Motor neuron (in vitro differentiated cells): ENCODE measurements around the gene CA6. TPM values are rescaled to one million over a fixed set of nuclear protein-coding genes. Genes with fewer than 3 reads are reported as not detected.
"Not testable (repeated sequence)": the region's sequence is repeated elsewhere in the genome, so short reads cannot be mapped to it uniquely, and the experiment has no call there.

Source experiments
- ATAC-seq, 8 experiments: fragments of 200-7000 bp; cut with Tn5 transposase; replicated peaks in 6 of 8; 2 replicates each; pipeline ENCODE4 v1.8.0; 2021; ENCODE audit warnings: mild to moderate bottlenecking in 8 of 8, moderate library complexity in 8 of 8
- H3K27ac ChIP-seq, 2 donors: fragments of 250-450 bp; sonication (Bioruptor Pico); 2 replicates each; pipeline ENCODE4 v1.9.0; 2021; ENCODE audit warnings: antibody characterized with exemption in 2 of 2, mild to moderate bottlenecking in 2 of 2, moderate library complexity in 1 of 2
- H3K4me1 ChIP-seq, 2 donors: fragments of 250-450 bp; sonication (Bioruptor Pico); replicated peaks in 1 of 2; 2 replicates each; pipeline ENCODE4 v1.6.1; 2021; ENCODE audit warnings: antibody characterized with exemption in 2 of 2, mild to moderate bottlenecking in 2 of 2, moderate library complexity in 1 of 2
- H3K4me3 ChIP-seq, 5 donors: fragments of 250-450 bp; sonication (Bioruptor Pico); 2 replicates each; pipeline ENCODE4 v1.9.0; 2021; ENCODE audit warnings: antibody characterized with exemption in 5 of 5, mild to moderate bottlenecking in 5 of 5, moderate library complexity in 4 of 5
- whole genome bisulfite sequencing, 10 experiments: fragments of 450-650 bp; shearing (Covaris generic); methylation state at CpG; one replicate each; pipeline ENCODE4 v1.0.0; 2022; 5-methylcytosine and 5-hydroxymethylcytosine counted together
- in situ Hi-C, 9 experiments: fragments of 400-800 bp; cut with MboI; loops; one replicate each; pipeline ENCODE4 v1.15.0; 2021; ENCODE audit warnings: low sequenced_read_pairs in 9 of 9, low pct_unique_long_range_greater_than_20kb in 2 of 9; ENCODE audit not compliant: unreplicated experiment in 9 of 9
- total RNA-seq, 8 experiments: library from RNA; unstranded; fragments of 300-600 nt; gene quantifications; 2 replicates each; pipeline versions ENCODE4 v1.2.3 to v1.2.4, GENCODE V29; 2022

Gene CA6
- total RNA-seq, 8 experiments from 2014 or later, result 0.17 to 0.52 TPM; not detected in 6

- H3K27ac ChIP-seq, result no peak overlapping the region
- ATAC-seq, result no peak
- peaks cover 10 to 15% of the 10 kb centered on the region in 2 donors for H3K4me1 ChIP-seq
- 65 to 100% (median 91%) methylated on average over 3 to 16 of the region's 17 CpGs; no CpG with 5 or more reads in 2 of the 10 experiments for WGBS, 10 experiments
- H3K4me3 ChIP-seq, result no peak overlapping the region
- in situ Hi-C loops, result no loop called here
Measured at GRCh38 chr1:8956461-8957349, 11.0 kb downstream of the CA6 start.

GRCh38 chr1:8962812-8963530, 17.3 kb downstream of the CA6 start:
- 9 to 80% (median 57%) methylated on average over 1 to 11 of the region's 13 CpGs; no CpG with 5 or more reads in 2 of the 10 experiments for whole genome bisulfite sequencing, 10 experiments
- peak in 2 of 8 experiments; percentile 60 to 64 for ATAC-seq
- H3K4me3 ChIP-seq, result no peak overlapping the region
- in situ Hi-C loops, result no loop called here
- peaks cover 0 to 8% of the 10 kb centered on the region in 2 donors for H3K4me1 ChIP-seq
- no peak overlapping the region for H3K27ac ChIP-seq

- ATAC-seq, result peak in 5 of 8 experiments; percentile 34 to 92 (median 80)
- in situ Hi-C loops, result no loop called here
- no peak overlapping the region for H3K27ac ChIP-seq
- 17 to 89% (median 61%) methylated on average over 2 to 8 of the region's 8 CpGs; no CpG with 5 or more reads in 3 of the 10 experiments for WGBS, 10 experiments
- no peak overlapping the region for H3K4me3 ChIP-seq
- H3K4me1 ChIP-seq, result peaks cover 0 to 8% of the 10 kb centered on the region in 2 donors
Measured at GRCh38 chr1:8963963-8964362, 18.3 kb downstream of the CA6 start.

- Histone ChIP-seq H3K4me3 (no peak overlapping the region), H3K4me1 (peaks cover 0 to 8% of the 10 kb centered on the region in 2 donors), H3K27ac (no peak overlapping the region)
- no peak for ATAC-seq
- in situ Hi-C loops, result no loop called here
- 88 to 98% (median 90%) methylated on average over 2 to 16 of the region's 16 CpGs; no CpG with 5 or more reads in 1 of the 10 experiments for WGBS, 10 experiments
Measured at GRCh38 chr1:8965121-8965820, 19.6 kb downstream of the CA6 start.

GRCh38 chr1:8966606-8967005, 20.9 kb downstream of the CA6 start:
- in situ Hi-C loops, result no loop called here
- Histone ChIP-seq H3K4me1 (peaks cover 0 to 8% of the 10 kb centered on the region in 2 donors), H3K4me3 (no peak overlapping the region), H3K27ac (no peak overlapping the region)
- ATAC-seq, result no peak
- WGBS, 10 experiments, result 88 to 100% (median 100%) methylated on average over 1 to 4 of the region's 4 CpGs; no CpG with 5 or more reads in 2 of the 10 experiments

GRCh38 chr1:8968902-8969301, 23.2 kb downstream of the CA6 start:
- H3K4me3 ChIP-seq, ATAC-seq, in situ Hi-C loops, H3K27ac ChIP-seq, H3K4me1 ChIP-seq: not testable (repeated sequence)
- 47 to 100% (median 84%) methylated on average over 2 to 9 of the region's 9 CpGs for WGBS, 10 experiments

GRCh38 chr1:8969937-8970336, 24.3 kb downstream of the CA6 start:
- 69 to 100% (median 91%) methylated on average over 1 to 7 of the region's 7 CpGs for WGBS, 10 experiments
- no peak overlapping the region for H3K27ac ChIP-seq
- in situ Hi-C loops, result no loop called here
- no peak for ATAC-seq
- no peaks in the 10 kb centered on the region for H3K4me1 ChIP-seq
- no peak overlapping the region for H3K4me3 ChIP-seq

GRCh38 chr1:8970870-8971337, 25.2 kb downstream of the CA6 start:
- 70 to 100% (median 83%) methylated on average over 1 to 8 of the region's 9 CpGs; no CpG with 5 or more reads in 5 of the 10 experiments for whole genome bisulfite sequencing, 10 experiments
- Histone ChIP-seq H3K27ac (no peak overlapping the region), H3K4me3 (no peak overlapping the region), H3K4me1 (no peaks in the 10 kb centered on the region)
- in situ Hi-C loops, result no loop called here
- ATAC-seq, result no peak

- in situ Hi-C loops, result no loop called here
- no peak overlapping the region for H3K4me3 ChIP-seq
- 20 to 94% (median 80%) methylated on average over 1 to 7 of the region's 7 CpGs; no CpG with 5 or more reads in 1 of the 10 experiments for WGBS, 10 experiments
- no peaks in the 10 kb centered on the region for H3K4me1 ChIP-seq
- H3K27ac ChIP-seq, result no peak overlapping the region
- no peak for ATAC-seq
Measured at GRCh38 chr1:8974551-8974950, 28.9 kb downstream of the CA6 start.

GRCh38 chr1:8976338-8976737, 30.7 kb downstream of the CA6 start:
- 53 to 96% (median 63%) methylated on average over 2 to 5 of the region's 5 CpGs; no CpG with 5 or more reads in 3 of the 10 experiments for WGBS, 10 experiments
- H3K4me1 ChIP-seq, result no peaks in the 10 kb centered on the region
- no peak for ATAC-seq
- in situ Hi-C loops, result no loop called here
- H3K27ac ChIP-seq, result no peak overlapping the region
- H3K4me3 ChIP-seq, result no peak overlapping the region

- 59 to 100% (median 89%) methylated on average over 4 to 17 of the region's 20 CpGs; no CpG with 5 or more reads in 1 of the 10 experiments for WGBS, 10 experiments
- ATAC-seq, result no peak
- in situ Hi-C loops, result no loop called here
- H3K27ac ChIP-seq, result no peak overlapping the region
- no peak overlapping the region for H3K4me3 ChIP-seq
- no peaks in the 10 kb centered on the region for H3K4me1 ChIP-seq
Measured at GRCh38 chr1:8976896-8977450, 31.3 kb downstream of the CA6 start.

- in situ Hi-C loops, result loop anchor here in 1 of 9 experiments (10.0 kb wide), 1 partner anchor 56 kb away; no protein-coding TSS in a partner anchor
- Histone ChIP-seq H3K4me1 (no peaks in the 10 kb centered on the region), H3K27ac (no peak overlapping the region), H3K4me3 (no peak overlapping the region)
- ATAC-seq, result no peak
- WGBS, 10 experiments, result 43 to 93% (median 83%) methylated on average over 1 to 3 of the region's 3 CpGs
Measured at GRCh38 chr1:8980656-8981055, 35.0 kb downstream of the CA6 start.
